ENCODE measurements around the gene TCAP. TPM values are rescaled to one million over a fixed set of nuclear protein-coding genes. Genes with fewer than 3 reads are reported as not detected.
A peak's percentile ranks its signal among the peaks of the same experiment; 100 is the strongest.
"Not testable (repeated sequence)": the region's sequence is repeated elsewhere in the genome, so short reads cannot be mapped to it uniquely, and the experiment has no call there.

TCAP gene
- total RNA-seq, 2 experiments from 2014 or later: 1.3 to 1.8 TPM

DNA sequence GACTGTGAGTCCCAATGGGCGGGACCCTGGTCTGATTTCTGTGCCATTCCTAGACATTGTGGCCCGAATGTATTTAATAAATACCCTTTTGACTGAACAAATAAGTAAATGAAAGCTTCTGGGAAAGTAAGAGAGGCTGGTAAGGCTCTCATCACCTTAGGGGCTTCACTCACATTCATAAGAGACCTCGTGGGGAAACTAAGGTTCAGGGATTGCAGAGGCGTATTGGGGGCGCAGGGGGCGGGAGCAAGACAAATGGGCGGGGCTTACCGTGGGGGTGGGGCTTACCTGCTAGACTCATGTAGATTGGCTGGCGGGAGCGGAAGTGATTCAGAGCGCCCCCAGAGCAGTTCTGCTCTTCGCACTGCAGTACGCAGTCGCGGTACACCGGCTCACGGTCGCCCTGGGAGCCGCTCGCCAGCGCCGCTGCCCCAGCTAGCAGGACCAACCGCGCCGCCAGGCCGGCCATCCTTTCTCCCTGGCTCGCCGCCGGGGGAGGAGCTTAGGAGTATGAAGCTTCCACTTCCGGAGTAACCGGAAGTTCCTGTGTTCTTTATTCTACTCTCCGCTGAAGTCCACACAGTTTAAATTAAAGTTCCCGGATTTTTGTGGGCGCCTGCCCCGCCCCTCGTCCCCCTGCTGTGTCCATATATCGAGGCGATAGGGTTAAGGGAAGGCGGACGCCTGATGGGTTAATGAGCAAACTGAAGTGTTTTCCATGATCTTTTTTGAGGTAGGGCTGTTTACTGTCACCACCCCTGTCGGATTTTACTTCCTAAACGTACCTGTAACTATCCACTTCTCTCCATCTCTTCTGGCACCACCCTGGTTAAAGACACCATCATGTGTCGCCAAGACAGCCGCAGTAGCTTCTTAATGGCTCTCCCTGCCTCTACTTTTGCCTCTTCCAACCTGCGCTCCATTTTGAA lies 22.7 kb downstream of the TCAP start, which contains the start of gene PGAP3:
PGAP3 (minus strand) TSS at position 512 of the 929 bp plus-strand sequence; CDS start at position 469, 43 bp downstream.
- H3K4me3 Mint-ChIP-seq: peak within 1 kb of the TSS; percentile 98
- peaks cover 16% of the 10 kb centered on the region for H3K36me3 Mint-ChIP-seq (ENCODE audit: low read depth)
- no peaks in the 10 kb centered on the region for H3K27me3 Mint-ChIP-seq (ENCODE audit: low read depth)
- peak; percentile 93 for ATAC-seq
- H3K27ac Mint-ChIP-seq: peak within 1 kb of the TSS; percentile 95
- ChIA-PET CTCF (interaction anchor here (0.6 to 2.9 kb wide), 12 partner anchors 9 to 208 kb away, joined by 3 to 16 read pairs (median 6); partner anchors contain the start of genes MIEN1 and PNMT), POLR2A (interaction anchor here (0.6 to 2.7 kb wide), 11 partner anchors 10 to 292 kb away, joined by 3 to 32 read pairs (median 6); partner anchors contain the start of genes MIEN1 and PSMD3)
- peak; percentile 89 for DNase-seq
- peaks cover 28% of the 10 kb centered on the region for H3K4me1 Mint-ChIP-seq (ENCODE audit: low read depth)
- no peaks in the 10 kb centered on the region for H3K9me3 Mint-ChIP-seq (ENCODE audit: insufficient read depth)

DNA sequence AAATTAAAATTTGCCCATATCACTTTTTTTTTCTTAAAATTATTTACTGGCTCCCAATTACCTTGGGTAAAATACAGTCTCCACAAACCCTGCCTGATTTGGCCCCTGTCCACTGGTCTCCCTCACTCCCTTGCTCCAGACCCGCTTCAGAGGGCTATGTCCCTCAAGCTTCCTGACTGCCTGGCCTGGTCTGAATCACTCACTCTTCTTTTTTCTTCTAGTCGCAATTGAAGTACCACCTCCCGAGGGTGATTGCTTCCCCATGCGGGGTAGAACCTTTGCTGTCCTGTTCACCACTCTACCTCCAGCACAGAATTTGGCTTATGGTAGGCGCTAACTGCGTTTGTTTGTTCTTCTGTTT lies 23.3 kb downstream of the TCAP start:
- peak overlapping the region; percentile 98 for H3K4me3 Mint-ChIP-seq

DNA sequence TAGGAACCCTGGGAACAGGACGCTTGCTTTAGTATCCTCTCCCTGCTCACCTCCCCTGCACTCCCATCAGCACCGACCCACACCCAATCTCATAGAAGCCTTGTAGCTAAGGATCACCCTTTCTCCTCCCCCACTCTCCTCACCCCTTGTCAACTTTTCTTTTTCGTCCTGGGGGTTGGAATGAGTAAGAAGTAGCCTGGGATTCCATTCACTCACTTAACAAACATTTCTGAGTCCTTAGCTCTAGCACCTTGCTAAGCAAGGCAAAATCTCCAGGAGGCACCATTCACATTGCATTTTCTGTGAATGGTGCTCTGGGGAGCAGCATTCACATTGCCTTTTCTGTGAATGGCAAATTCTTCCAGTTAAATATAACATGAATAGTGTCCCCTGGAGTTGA lies 23.8 kb downstream of the TCAP start:
- H3K27me3 Mint-ChIP-seq (ENCODE audit: low read depth): no peaks in the 10 kb centered on the region
- H3K9me3 Mint-ChIP-seq (ENCODE audit: insufficient read depth): no peaks in the 10 kb centered on the region
- peaks cover 12% of the 10 kb centered on the region for H3K36me3 Mint-ChIP-seq (ENCODE audit: low read depth)
- peak overlapping the region; percentile 95 for H3K27ac Mint-ChIP-seq
- DNase-seq (no peak), ATAC-seq (no peak)
- ChIA-PET POLR2A (interaction anchor here (0.6 to 2.7 kb wide), 5 partner anchors 11 to 286 kb away, joined by 3 to 32 read pairs (median 12); partner anchors contain the start of gene MIEN1), CTCF (interaction anchor here (1.0 to 2.9 kb wide), 5 partner anchors 10 to 66 kb away, joined by 3 to 16 read pairs (median 9); partner anchors contain the start of genes MIEN1 and PNMT)
- peaks cover 28% of the 10 kb centered on the region for H3K4me1 Mint-ChIP-seq (ENCODE audit: low read depth)
- H3K4me3 Mint-ChIP-seq: peak overlapping the region; percentile 98

More for the DNA sequence above, 23.3 kb downstream of the TCAP start:
- Mint-ChIP-seq H3K36me3 (ENCODE audit: low read depth) (peaks cover 13% of the 10 kb centered on the region), H3K27me3 (ENCODE audit: low read depth) (no peaks in the 10 kb centered on the region), H3K27ac (peak overlapping the region; percentile 95), H3K4me1 (ENCODE audit: low read depth) (peaks cover 28% of the 10 kb centered on the region), H3K9me3 (ENCODE audit: insufficient read depth) (no peaks in the 10 kb centered on the region)
- no peak for DNase-seq
- ChIA-PET CTCF (interaction anchor here (0.7 to 2.9 kb wide), 10 partner anchors 9 to 207 kb away, joined by 3 to 16 read pairs (median 6); partner anchors contain the start of genes MIEN1 and PNMT), POLR2A (interaction anchor here (0.6 to 2.7 kb wide), 10 partner anchors 10 to 292 kb away, joined by 3 to 32 read pairs (median 6); partner anchors contain the start of genes MIEN1 and PSMD3)
- ATAC-seq: no peak

DNA sequence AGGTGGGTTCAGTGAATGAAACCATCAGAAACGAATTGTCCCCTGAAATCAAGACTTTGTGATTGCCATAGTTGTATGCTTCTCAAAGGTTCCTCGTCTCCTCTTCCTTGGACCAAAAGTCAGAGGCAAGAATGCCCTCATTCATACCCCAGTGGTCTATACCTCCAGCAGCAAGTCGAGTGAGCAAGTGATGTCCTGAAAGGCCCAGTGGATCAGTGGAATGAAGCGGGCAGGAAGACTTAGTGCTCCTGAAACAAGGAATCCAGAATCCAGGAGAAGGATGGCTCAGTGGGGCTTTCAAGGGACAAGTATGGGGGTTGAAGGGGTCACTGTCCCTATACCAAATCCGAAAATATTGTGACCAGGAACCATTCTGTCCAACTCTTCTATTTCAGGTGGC lies 29.4 kb downstream of the TCAP start:
- Mint-ChIP-seq H3K9me3 (ENCODE audit: insufficient read depth) (no peaks in the 10 kb centered on the region), H3K36me3 (ENCODE audit: low read depth) (peaks cover under 1% of the 10 kb centered on the region), H3K27ac (no peak overlapping the region), H3K27me3 (ENCODE audit: low read depth) (peaks cover 8% of the 10 kb centered on the region), H3K4me1 (ENCODE audit: low read depth) (peaks cover 3% of the 10 kb centered on the region), H3K4me3 (no peak overlapping the region)
- ATAC-seq (no peak), DNase-seq (no peak)
- POLR2A ChIA-PET: no interaction called here
- CTCF ChIA-PET: interaction anchor here (0.8 to 4.2 kb wide), 3 partner anchors 9 to 73 kb away, joined by 3 to 15 read pairs (median 4); no protein-coding TSS in a partner anchor

DNA sequence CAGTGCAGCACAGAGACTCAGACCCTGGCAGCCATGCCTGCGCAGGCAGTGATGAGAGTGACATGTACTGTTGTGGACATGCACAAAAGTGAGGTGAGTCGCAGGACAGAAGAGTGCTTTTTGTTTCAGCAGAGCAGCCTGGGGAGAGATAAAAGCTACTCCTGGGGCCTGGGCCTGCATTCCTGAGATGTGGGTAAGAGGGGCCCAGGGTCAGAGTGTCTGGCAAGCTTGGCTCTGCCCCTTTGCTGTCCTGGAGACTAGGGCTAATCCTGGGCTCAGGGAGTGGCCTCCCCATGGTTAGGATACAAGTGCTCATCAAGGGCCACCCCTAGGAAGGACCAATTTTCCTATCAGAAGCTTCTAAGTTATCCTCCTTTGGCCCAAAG lies 29.9 kb downstream of the TCAP start:
- Mint-ChIP-seq H3K4me1 (ENCODE audit: low read depth) (peaks cover 6% of the 10 kb centered on the region), H3K36me3 (ENCODE audit: low read depth) (peaks cover 2% of the 10 kb centered on the region), H3K27ac (no peak overlapping the region), H3K9me3 (ENCODE audit: insufficient read depth) (no peaks in the 10 kb centered on the region), H3K27me3 (ENCODE audit: low read depth) (peaks cover 11% of the 10 kb centered on the region), H3K4me3 (no peak overlapping the region)
- CTCF ChIA-PET: interaction anchor here (0.8 to 4.2 kb wide), 3 partner anchors 9 to 73 kb away, joined by 3 to 15 read pairs (median 4); no protein-coding TSS in a partner anchor
- DNase-seq (no peak), ATAC-seq (peak; percentile 44)
- POLR2A ChIA-PET: no interaction called here

DNA sequence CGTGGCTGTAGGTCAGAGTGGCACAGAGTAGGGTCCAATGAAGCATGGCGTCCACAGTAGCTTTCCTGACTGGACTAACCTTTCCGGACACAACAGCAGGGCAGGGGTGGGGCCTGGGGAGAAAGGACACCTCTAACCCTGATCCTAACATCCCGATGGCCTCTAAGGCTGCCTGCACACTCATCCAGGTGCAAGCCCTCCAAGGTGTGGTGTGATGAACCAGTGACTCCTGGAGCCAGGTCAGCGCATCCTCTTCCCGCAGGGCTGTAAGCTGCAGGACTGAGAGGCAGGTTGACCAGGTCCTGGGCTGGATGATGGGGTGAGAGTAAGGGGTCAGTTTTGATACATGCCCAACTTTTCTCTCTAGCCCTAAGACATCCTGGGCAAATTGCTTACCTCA lies 31.6 kb downstream of the TCAP start:
- POLR2A ChIA-PET: no interaction called here
- CTCF ChIA-PET: interaction anchor here (1.0 to 4.2 kb wide), 3 partner anchors 33 to 75 kb away, joined by 3 to 15 read pairs (median 3); no protein-coding TSS in a partner anchor
- peaks cover 24% of the 10 kb centered on the region for H3K27me3 Mint-ChIP-seq (ENCODE audit: low read depth)
- no peak for ATAC-seq
- H3K4me1 Mint-ChIP-seq (ENCODE audit: low read depth): peaks cover 6% of the 10 kb centered on the region
- no peak overlapping the region for H3K27ac Mint-ChIP-seq
- no peaks in the 10 kb centered on the region for H3K9me3 Mint-ChIP-seq (ENCODE audit: insufficient read depth)
- H3K4me3 Mint-ChIP-seq: no peak overlapping the region
- no peak for DNase-seq
- H3K36me3 Mint-ChIP-seq (ENCODE audit: low read depth): peaks cover 2% of the 10 kb centered on the region

DNA sequence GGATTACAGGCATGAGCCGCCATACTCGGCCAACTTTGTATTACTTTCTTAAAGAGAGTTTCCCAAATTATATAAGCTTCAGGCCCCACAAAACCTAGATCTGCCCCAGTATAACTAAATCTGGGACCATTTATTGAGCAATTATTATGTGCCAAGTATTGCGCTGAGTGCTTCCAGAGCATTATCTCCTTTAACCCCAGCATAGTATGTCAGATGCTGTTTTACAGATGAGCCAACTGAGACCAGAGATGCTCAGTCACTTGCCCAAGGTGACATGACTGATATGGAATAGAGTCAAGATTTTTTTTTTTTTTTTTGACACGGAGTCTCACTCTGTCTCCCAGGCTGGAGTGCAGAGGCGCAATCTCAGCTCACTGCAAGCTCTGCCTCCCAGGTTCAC lies 32.8 kb downstream of the TCAP start:
- H3K27me3 Mint-ChIP-seq (ENCODE audit: low read depth): peaks cover 25% of the 10 kb centered on the region
- no peaks in the 10 kb centered on the region for H3K9me3 Mint-ChIP-seq (ENCODE audit: insufficient read depth)
- H3K36me3 Mint-ChIP-seq (ENCODE audit: low read depth): peaks cover 2% of the 10 kb centered on the region
- CTCF ChIA-PET: interaction anchor here (1.0 to 4.2 kb wide), 2 partner anchors 75 to 76 kb away, joined by 3 to 15 read pairs; no protein-coding TSS in a partner anchor
- ATAC-seq (no peak), DNase-seq (no peak)
- peaks cover 6% of the 10 kb centered on the region for H3K4me1 Mint-ChIP-seq (ENCODE audit: low read depth)
- no peak overlapping the region for H3K4me3 Mint-ChIP-seq
- no peak overlapping the region for H3K27ac Mint-ChIP-seq
- POLR2A ChIA-PET: no interaction called here

DNA sequence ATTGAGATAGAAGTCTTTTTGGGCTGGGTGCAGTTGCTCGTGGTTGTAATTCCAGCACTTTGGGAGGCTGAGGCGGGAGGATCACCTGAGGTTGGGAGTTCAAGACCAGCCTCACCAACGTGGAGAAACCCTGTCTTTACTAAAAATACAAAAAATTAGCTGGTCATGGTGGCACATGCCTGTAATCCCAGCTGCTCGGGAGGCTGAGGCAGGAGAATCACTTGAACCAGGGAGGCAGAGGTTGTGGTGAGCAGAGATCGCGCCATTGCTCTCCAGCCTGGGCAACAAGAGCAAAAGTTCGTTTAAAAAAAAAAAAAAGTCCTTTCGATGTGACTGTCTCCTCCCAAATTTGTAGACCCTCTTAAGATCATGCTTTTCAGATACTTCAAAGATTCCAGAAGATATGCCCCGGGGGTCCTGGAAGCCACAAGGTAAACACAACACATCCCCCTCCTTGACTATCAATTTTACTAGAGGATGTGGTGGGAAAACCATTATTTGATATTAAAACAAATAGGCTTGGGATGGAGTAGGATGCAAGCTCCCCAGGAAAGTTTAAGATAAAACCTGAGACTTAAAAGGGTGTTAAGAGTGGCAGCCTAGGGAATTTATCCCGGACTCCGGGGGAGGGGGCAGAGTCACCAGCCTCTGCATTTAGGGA lies 34.1 kb downstream of the TCAP start:
- ChIA-PET POLR2A (interaction anchor here (1.3 kb wide), 1 partner anchor 30 kb away, joined by 3 read pairs; no protein-coding TSS in a partner anchor), CTCF (interaction anchor here (1.1 to 1.9 kb wide), 3 partner anchors 19 to 45 kb away, joined by 3 to 6 read pairs (median 3); no protein-coding TSS in a partner anchor)
- H3K9me3 Mint-ChIP-seq (ENCODE audit: insufficient read depth); H3K27ac Mint-ChIP-seq; H3K4me1 Mint-ChIP-seq (ENCODE audit: low read depth); DNase-seq; ATAC-seq; H3K4me3 Mint-ChIP-seq; H3K36me3 Mint-ChIP-seq (ENCODE audit: low read depth): not testable (repeated sequence)
- H3K27me3 Mint-ChIP-seq (ENCODE audit: low read depth): peaks cover 25% of the 10 kb centered on the region

DNA sequence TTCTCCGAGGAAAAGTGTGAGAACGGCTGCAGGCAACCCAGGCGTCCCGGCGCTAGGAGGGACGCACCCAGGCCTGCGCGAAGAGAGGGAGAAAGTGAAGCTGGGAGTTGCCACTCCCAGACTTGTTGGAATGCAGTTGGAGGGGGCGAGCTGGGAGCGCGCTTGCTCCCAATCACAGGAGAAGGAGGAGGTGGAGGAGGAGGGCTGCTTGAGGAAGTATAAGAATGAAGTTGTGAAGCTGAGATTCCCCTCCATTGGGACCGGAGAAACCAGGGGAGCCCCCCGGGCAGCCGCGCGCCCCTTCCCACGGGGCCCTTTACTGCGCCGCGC lies 34.6 kb downstream of the TCAP start, which contains the start of gene ERBB2:
ERBB2 (plus strand) TSS at position 247 of the 330 bp plus-strand sequence. CDS start 175 bp downstream, outside the sequence.
- ATAC-seq: no peak
- Mint-ChIP-seq H3K27me3 (ENCODE audit: low read depth) (peaks cover 25% of the 10 kb centered on the region), H3K27ac (no peak within 1 kb of the TSS), H3K4me3 (no peak within 1 kb of the TSS), H3K36me3 (ENCODE audit: low read depth) (peaks cover 2% of the 10 kb centered on the region), H3K9me3 (ENCODE audit: insufficient read depth) (no peaks in the 10 kb centered on the region), H3K4me1 (ENCODE audit: low read depth) (peaks cover 8% of the 10 kb centered on the region)
- CTCF ChIA-PET: interaction anchor here (1.1 to 1.9 kb wide), 3 partner anchors 19 to 46 kb away, joined by 3 to 6 read pairs (median 3); no protein-coding TSS in a partner anchor
- no peak for DNase-seq
- POLR2A ChIA-PET: interaction anchor here (1.3 kb wide), 1 partner anchor 30 kb away, joined by 3 read pairs; no protein-coding TSS in a partner anchor

DNA sequence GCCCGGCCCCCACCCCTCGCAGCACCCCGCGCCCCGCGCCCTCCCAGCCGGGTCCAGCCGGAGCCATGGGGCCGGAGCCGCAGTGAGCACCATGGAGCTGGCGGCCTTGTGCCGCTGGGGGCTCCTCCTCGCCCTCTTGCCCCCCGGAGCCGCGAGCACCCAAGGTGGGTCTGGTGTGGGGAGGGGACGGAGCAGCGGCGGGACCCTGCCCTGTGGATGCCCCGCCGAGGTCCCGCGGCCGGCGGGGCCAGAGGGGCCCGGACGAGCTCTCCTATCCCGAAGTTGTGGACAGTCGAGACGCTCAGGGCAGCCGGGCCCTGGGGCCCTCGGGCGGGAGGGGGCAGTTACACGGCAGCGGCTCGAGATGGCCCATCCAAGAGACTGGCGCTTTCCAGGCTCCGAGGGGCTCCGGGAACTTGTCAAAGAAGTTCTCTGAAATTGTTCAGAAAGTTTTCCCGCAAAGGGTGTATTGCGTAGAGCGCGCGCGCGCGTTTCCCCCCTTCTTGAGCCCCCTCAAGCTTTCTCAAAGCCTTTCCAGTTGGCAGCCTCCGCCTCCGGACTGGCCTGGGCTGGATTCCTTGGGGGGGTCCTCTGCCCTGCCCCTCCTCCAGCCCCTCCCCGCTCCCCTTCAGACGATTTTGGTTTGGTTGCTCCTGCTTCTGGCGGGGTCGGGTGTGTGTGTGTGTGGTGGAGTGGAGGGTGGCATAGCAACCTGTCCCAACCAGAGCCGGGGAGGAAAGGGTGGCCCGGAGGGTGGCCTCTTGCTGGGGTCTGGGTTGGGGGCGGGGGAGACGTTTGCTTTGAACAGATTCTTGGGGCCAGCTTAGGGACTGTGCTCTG lies 35.2 kb downstream of the TCAP start:
- no peak overlapping the region for H3K4me3 Mint-ChIP-seq
- peaks cover 2% of the 10 kb centered on the region for H3K36me3 Mint-ChIP-seq (ENCODE audit: low read depth)
- no peaks in the 10 kb centered on the region for H3K9me3 Mint-ChIP-seq (ENCODE audit: insufficient read depth)
- POLR2A ChIA-PET: interaction anchor here (1.3 kb wide), 1 partner anchor 29 kb away, joined by 3 read pairs; no protein-coding TSS in a partner anchor
- CTCF ChIA-PET: interaction anchor here (1.1 to 1.9 kb wide), 4 partner anchors 13 to 46 kb away, joined by 3 to 6 read pairs (median 3); partner anchors contain the start of gene PGAP3
- peak; percentile 38 for ATAC-seq
- no peak for DNase-seq
- no peak overlapping the region for H3K27ac Mint-ChIP-seq
- peaks cover 25% of the 10 kb centered on the region for H3K27me3 Mint-ChIP-seq (ENCODE audit: low read depth)
- H3K4me1 Mint-ChIP-seq (ENCODE audit: low read depth): peaks cover 8% of the 10 kb centered on the region

Data from activated CD8-positive, alpha-beta T cell treated with anti-CD3 and anti-CD28 coated beads, Interleukin-2, amount 10 ng/mL, durations not matched to agents 7 days and 5 days (primary cell).